ENCODE measurements around the gene RASGRP2. TPM values are rescaled to one million over a fixed set of nuclear protein-coding genes. Genes with fewer than 3 reads are reported as not detected.

The RASGRP2 gene
- total and polyA plus RNA-seq, 2 of the 8 experiments (the other 6 are each of a cell fraction or from before 2014, with no cell fraction given), result 40.6 to 45.7 TPM

- no peak for TF ChIP-seq CHD7 (IDR thresholded peaks at IDR 0.05; ENCODE audit: insufficient replicate concordance, low read length)
- peak; percentile 76 for TF ChIP-seq SAP30 (IDR thresholded peaks at IDR 0.05; ENCODE audit: insufficient read depth, insufficient replicate concordance, low read length)
- peak; percentile 78 for TF ChIP-seq POLR2AphosphoS5 (IDR thresholded peaks at IDR 0.05; ENCODE audit: low read depth, low read length)
- 0 out of 2 replicates have a peak, but pooled peaks have one; percentile 20 for TF ChIP-seq PHF8 (conservative IDR thresholded peaks at IDR 0.05; ENCODE audit: low read depth, low read length)
- no peak for TF ChIP-seq MAFK (IDR thresholded peaks at IDR 0.05; ENCODE audit: low read depth, low read length)
- no peak for TF ChIP-seq NANOG (IDR thresholded peaks at IDR 0.05; ENCODE audit: insufficient read depth, low read depth, low read length, poor library complexity, severe bottlenecking)
- TF ChIP-seq GABPA (IDR thresholded peaks at IDR 0.05; ENCODE audit: borderline replicate concordance, insufficient read depth, low read length), result no peak
- TF ChIP-seq CTBP2 (IDR thresholded peaks at IDR 0.05; ENCODE audit: borderline replicate concordance, insufficient read depth, insufficient read length, low read length), result no peak
- no peak for TF ChIP-seq FOSL1 (IDR thresholded peaks at IDR 0.05; ENCODE audit: insufficient read depth, low read depth, low read length)
Observed at GRCh38 chr11:64777449-64778222, 33.7 kb upstream of the RASGRP2 start (continued).
